Activated CD8-positive, alpha-beta memory T cell treated with anti-CD3 and anti-CD28 coated beads for 36 hours (primary cell): Measurements from ENCODE around the gene PLXNA4. TPM values are rescaled to one million over a fixed set of nuclear protein-coding genes. Genes with fewer than 3 reads are reported as not detected.

Experiments
- CTCF ChIA-PET: fragments of 350-600 bp; sonication (Branson Sonifier 250); formaldehyde crosslinking; loops from one replicate; lab custom pipeline; 2021; ENCODE audit warnings: antibody characterized with exemption; lab: Charles Lee
- POLR2A ChIA-PET: fragments of 350-600 bp; sonication (Branson Sonifier 250); formaldehyde crosslinking; loops from one replicate; lab custom pipeline; 2021; ENCODE audit warnings: antibody characterized with exemption; lab: Charles Lee
- total RNA-seq, 2 experiments: library from RNA; stranded (reverse); gene quantifications; one replicate each; pipeline ENCODE4 v1.2.3, GENCODE V29; 2021

Gene PLXNA4
- total RNA-seq, 2 experiments from 2014 or later = 0.04 to 0.19 TPM

- ChIA-PET POLR2A (no interaction called here), CTCF (no interaction called here)
Observed at GRCh38 chr7:132368246-132368900, 207.9 kb downstream of the PLXNA4 start.

- ChIA-PET POLR2A (no interaction called here), CTCF (no interaction called here)
Observed at GRCh38 chr7:132367795-132368194, 208.5 kb downstream of the PLXNA4 start.

GRCh38 chr7:132367004-132367403 lies 209.3 kb downstream of the PLXNA4 start:
- CTCF ChIA-PET = no interaction called here
- POLR2A ChIA-PET = no interaction called here

GRCh38 chr7:132364226-132364625 lies 212.0 kb downstream of the PLXNA4 start:
- CTCF ChIA-PET = no interaction called here
- POLR2A ChIA-PET = no interaction called here

- POLR2A ChIA-PET = no interaction called here
Observed at GRCh38 chr7:132362059-132362458, 214.2 kb downstream of the PLXNA4 start.

GRCh38 chr7:132361146-132361545 lies 215.1 kb downstream of the PLXNA4 start:
- ChIA-PET CTCF (interaction anchor here (1.0 kb wide), 1 partner anchor 219 kb away, joined by 3 read pairs; no protein-coding TSS in a partner anchor), POLR2A (no interaction called here)

More at GRCh38 chr7:132362059-132362458, 214.2 kb downstream of the PLXNA4 start:
- CTCF ChIA-PET = no interaction called here

GRCh38 chr7:132359743-132360142 lies 216.5 kb downstream of the PLXNA4 start:
- POLR2A ChIA-PET = no interaction called here
- CTCF ChIA-PET = no interaction called here

GRCh38 chr7:132355048-132355447 lies 221.2 kb downstream of the PLXNA4 start:
- CTCF ChIA-PET = no interaction called here
- POLR2A ChIA-PET = no interaction called here

- ChIA-PET POLR2A (no interaction called here), CTCF (no interaction called here)
Observed at GRCh38 chr7:132354527-132354926, 221.7 kb downstream of the PLXNA4 start.

GRCh38 chr7:132353936-132354335 lies 222.3 kb downstream of the PLXNA4 start:
- ChIA-PET CTCF (no interaction called here), POLR2A (no interaction called here)

- ChIA-PET CTCF (no interaction called here), POLR2A (no interaction called here)
Observed at GRCh38 chr7:132352800-132353199, 223.5 kb downstream of the PLXNA4 start.

- POLR2A ChIA-PET = no interaction called here
- CTCF ChIA-PET = no interaction called here
Observed at GRCh38 chr7:132351954-132352499, 224.2 kb downstream of the PLXNA4 start.

GRCh38 chr7:132350741-132351140 lies 225.5 kb downstream of the PLXNA4 start:
- POLR2A ChIA-PET = no interaction called here
- CTCF ChIA-PET = no interaction called here

- ChIA-PET CTCF (no interaction called here), POLR2A (no interaction called here)
Observed at GRCh38 chr7:132349075-132349474, 227.2 kb downstream of the PLXNA4 start.

- POLR2A ChIA-PET = no interaction called here
- CTCF ChIA-PET = no interaction called here
Observed at GRCh38 chr7:132348341-132348740, 227.9 kb downstream of the PLXNA4 start.

- ChIA-PET POLR2A (no interaction called here), CTCF (no interaction called here)
Observed at GRCh38 chr7:132347858-132348257, 228.4 kb downstream of the PLXNA4 start.

GRCh38 chr7:132347123-132347522 lies 229.1 kb downstream of the PLXNA4 start:
- ChIA-PET CTCF (interaction anchor here (0.8 kb wide), 1 partner anchor 28 kb away, joined by 5 read pairs; no protein-coding TSS in a partner anchor), POLR2A (no interaction called here)

GRCh38 chr7:132345543-132346129 lies 230.6 kb downstream of the PLXNA4 start:
- CTCF ChIA-PET = interaction anchor here (1.0 kb wide), 1 partner anchor 235 kb away, joined by 3 read pairs; no protein-coding TSS in a partner anchor
- POLR2A ChIA-PET = no interaction called here

- CTCF ChIA-PET = no interaction called here
- POLR2A ChIA-PET = no interaction called here
Observed at GRCh38 chr7:132345030-132345429, 231.2 kb downstream of the PLXNA4 start.

GRCh38 chr7:132343199-132343598 lies 233.1 kb downstream of the PLXNA4 start:
- ChIA-PET POLR2A (interaction anchor here (0.6 kb wide), 1 partner anchor 258 kb away, joined by 8 read pairs; no protein-coding TSS in a partner anchor), CTCF (interaction anchor here (0.7 kb wide), 1 partner anchor 66 kb away, joined by 3 read pairs; no protein-coding TSS in a partner anchor)
